GM19025 (cell line): Measurements from ENCODE around the gene PAX7.

Experiments
- ATAC-seq: cut with Tn5 transposase; IDR thresholded peaks from one replicate; pipeline ENCODE4 v1.9.1; 2021; ENCODE audit warnings: mild to moderate bottlenecking, low read depth, moderate library complexity; ENCODE audit not compliant: unreplicated experiment

PAX7 gene

GRCh38 chr1:18697541-18697940, 66.9 kb downstream of the PAX7 start:
- ATAC-seq: no peak

- no peak for ATAC-seq
These were observed 69.9 kb downstream of the PAX7 start for GRCh38 chr1:18700530-18700929.

GRCh38 chr1:18701183-18701582, 70.5 kb downstream of the PAX7 start:
- no peak for ATAC-seq

DNA sequence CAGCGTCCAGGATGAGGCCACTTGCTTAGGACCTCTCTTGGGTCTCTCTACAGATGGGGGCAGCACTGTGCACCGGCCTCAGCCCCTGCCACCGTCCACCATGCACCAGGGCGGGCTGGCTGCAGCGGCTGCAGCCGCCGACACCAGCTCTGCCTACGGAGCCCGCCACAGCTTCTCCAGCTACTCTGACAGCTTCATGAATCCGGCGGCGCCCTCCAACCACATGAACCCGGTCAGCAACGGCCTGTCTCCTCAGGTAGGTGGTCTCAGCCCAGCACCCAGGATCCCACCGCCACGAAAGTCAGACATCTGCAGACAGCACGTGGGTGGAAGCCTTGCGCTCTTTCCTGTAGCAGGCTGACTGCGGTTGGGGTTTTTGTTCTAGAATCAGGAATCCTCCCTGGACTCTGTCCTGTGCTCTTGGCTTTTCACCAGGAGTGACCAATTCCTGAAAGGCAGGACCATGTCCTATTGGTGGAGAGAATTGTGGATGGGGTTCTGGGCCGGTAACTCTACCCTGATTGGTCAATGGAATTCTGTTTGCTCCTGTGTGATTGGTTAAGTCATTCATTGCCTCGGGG, 72.5 kb downstream of the PAX7 start:
- no peak for ATAC-seq

GRCh38 chr1:18705811-18706210, 75.2 kb downstream of the PAX7 start:
- ATAC-seq: no peak

DNA sequence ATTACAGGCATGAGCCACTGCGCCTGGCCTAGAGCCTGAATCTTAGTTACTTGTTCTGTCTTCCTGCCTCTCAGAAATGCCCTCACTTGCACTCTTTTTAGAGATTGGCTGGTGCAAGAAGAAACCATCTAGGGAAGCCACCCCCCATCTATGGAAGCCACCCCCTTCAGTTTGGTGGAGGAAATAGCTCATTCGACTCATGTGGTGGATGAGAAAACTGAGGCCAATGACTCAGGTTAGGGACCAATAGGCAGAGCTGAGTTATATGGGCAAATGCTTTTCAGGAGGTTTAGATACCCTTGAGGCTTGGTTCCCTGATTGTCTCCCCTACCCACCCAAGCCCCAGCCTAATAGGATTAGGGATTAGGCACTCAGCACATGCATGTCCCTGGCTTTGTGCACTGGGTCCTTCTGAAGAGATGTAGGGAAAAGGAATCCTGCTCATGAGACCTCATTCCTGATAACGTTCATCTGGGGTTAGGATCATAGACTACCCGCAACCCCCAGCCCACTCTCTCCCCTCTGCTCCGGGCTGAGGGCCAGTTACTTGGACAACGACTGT, 77.1 kb downstream of the PAX7 start:
- ATAC-seq: no peak

- ATAC-seq: no peak
These were observed 79.4 kb downstream of the PAX7 start for GRCh38 chr1:18710002-18710401.

- ATAC-seq: no peak
These were observed 80.4 kb downstream of the PAX7 start for GRCh38 chr1:18711003-18711402.

- no peak for ATAC-seq
These were observed 81.0 kb downstream of the PAX7 start for GRCh38 chr1:18711536-18712251.

GRCh38 chr1:18712252-18712600, 81.6 kb downstream of the PAX7 start:
- no peak for ATAC-seq

DNA sequence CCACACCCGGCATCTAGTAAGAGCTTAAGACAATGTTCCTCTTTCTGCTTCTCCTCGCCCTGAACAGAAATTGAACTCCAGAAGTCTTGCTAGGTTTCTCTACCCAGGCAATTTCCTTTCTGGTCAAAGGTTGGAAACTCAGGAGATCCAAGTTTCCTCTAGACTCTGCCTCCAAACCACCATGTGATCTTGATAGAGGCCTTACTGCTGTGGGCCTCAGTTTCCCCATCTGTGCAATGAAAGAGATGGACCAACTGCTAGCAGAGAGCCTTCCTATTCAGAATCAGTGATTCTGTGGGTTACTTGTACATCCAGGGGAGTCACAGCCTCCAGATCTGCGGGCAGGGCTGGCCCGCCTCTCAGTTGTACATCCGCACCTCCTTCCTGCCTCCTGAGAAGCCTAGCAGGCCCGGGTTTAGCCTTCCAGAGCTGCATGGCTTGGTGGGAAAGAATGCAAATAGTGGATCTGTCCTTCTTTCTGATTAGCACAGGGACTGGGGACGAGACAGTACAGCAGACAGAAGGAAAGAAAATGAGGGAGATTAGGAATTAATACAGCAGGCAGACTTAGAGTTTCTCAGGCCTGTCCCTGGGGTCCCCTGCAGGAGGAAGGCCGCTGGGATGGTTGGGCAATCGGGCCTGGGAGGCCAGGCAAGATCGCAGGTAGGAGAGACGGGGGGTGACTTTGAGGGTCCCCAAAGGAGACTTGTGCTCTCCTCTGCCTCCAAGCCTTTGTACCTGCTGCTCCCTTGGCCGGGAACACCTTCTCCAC, 83.9 kb downstream of the PAX7 start:
- no peak for ATAC-seq

DNA sequence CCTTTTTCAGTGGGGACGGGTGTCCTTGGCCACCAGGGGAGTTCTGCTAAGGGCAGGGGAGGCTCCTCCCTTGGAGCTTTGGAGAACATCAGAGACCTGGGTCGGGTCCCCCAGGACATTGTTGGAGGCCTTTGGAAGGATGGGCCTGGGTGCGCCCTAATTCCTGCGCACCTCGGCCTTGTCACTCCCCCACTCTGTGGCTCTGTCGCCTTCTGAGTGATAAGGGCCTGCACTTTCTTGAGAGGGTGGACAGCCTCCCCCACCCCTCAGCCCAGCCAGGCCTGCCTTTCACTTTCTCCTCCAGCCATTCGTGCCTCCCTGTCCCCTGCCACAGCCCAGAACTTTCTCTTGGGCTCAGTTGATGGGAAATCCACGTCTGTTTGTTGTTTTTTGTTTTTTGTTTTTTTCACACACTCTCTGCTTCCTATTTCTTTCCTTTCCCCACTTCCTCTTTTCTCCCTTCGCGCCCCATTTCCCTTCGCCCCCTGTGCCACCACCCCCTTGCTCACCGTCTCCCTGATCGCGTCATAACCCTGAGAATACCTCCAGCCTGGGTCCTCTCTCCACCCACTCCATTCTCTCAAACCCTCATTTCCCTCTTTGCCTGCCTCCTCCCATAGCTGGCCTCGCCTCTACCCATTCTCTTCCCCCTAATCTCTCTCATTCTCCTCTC, 85.6 kb downstream of the PAX7 start:
- no peak for ATAC-seq

DNA sequence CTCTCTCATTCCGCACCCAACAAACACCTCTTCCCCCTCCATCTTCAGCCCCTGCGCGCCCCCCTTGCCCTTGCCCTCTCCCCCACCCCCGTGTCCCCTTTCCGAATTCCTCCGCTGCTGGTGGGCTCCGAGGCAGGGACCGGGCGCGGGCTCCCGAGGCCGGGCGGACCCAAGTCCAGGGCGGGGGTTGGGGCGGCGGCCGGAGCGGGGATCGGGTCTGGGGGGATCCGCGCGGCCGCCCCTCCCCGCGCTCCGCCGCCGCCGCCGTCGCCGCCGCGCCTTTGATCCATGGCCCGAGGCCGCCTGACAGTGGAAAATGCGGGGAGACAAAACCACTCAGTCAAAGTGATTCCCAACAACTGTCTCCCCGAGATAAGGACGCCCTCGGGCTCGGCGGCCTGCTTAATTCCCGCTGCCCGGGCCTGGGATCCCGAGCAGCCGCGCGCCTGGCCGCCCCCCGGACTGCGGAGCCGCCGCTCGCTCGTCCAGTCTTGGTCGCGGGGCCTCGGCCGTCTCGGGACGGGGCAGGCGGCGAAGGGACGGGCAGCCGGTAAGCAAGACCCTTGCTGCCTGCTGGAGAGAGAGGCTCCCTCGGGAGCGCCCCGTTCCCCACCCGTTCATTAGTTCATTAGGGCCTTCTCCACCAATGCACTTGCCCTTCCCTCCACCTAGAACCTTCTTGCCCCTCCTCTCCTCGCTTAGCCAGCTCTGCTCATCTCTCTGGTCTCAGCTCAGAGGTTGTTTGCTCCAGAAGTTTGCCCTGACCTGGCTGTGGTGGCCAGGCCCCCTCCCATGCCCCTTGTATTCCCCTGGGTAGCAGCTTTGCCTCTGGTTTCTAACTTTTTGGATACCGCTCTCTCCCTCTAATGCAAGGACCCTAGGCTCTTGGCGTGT, 86.4 kb downstream of the PAX7 start:
- no peak for ATAC-seq

DNA sequence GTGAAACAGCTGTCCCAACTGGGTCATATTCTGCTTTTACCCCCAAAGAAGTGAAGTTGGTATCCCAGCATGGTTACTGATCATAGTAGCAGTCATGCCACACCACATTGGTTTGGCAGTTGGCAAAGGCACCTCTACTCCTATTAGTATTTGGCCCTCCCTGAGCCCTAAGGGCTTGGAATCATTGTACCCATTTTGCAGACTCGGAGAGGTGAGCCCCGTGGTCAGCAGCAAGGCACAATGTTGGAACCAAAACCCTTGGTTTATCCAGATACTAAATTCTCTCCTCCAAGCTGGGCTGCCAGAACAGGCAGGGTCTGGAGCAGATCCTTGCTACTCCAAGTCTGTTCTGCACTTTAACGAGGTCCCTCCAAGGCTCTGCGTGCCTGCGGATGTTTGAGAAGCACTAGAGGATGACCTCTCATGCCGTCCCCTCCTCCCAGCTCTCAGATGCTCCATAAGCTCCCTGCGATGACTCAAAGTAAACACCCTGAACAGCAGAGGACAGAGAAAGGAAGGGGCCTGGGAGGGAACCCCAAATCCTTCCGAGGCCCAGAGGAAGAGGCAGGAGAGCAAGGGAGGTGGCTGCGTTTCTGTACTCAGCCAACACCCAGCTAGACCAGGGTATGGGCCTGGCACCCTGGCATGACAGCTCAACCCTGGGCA, 89.3 kb downstream of the PAX7 start:
- ATAC-seq: no peak

DNA sequence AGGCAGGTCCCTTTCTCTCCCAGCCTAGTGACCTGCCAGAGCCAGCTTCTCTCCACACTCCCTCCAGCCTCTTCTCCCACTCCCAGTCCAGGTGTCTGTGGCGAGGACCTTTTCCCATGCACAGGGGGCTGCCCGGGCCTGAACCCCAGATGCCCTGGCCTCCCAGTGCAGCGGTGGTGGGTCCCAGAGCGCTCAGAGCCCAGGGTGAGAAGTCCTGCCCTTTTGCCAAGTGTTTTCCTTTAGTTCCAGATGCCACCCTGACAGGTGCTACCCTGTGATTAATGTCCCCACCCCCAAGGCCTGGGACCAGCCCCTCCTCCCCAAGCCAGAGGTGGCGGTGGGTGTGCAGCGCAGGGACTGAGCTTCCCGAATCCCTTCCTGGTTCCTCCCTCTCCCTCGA, 90.4 kb downstream of the PAX7 start:
- ATAC-seq: no peak

DNA sequence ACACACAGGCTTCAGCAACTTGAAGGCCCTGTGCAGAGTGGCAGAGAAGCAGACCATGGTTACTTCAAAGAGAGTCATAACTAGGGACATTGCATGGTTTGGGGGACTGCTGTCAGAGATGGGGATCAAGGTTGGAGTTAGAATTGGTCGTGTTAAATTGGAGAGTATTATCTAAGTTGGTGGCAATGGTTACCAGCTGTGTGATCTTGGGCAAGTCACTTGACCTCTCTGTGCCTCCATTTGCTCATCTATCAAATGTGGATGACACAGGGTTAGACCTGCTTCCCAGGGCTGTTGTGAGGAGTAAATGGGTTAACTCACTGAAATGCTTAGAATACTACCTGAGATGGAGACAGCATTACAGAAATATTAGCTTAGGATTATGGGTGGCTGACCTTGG, 91.1 kb downstream of the PAX7 start:
- ATAC-seq: no peak

DNA sequence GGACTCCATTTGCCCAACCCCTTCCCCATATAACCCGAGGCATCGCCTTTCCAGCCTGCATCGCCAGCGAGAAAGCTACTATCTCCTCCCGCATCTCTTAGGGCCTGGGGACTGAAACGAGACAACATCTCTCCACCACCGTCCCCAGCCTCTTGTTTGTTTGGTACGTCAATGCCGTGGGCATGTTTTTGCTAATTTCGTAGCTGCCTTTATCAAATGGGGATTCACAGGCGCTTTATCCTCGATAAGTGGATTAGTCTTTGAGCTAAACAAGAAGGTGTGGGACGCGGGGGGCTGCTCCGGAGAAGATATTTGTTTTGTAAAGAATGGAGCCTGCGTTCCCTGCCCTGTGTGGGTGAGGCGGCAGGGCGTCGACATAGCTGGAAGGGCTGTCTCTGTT, 91.6 kb downstream of the PAX7 start:
- ATAC-seq: no peak

DNA sequence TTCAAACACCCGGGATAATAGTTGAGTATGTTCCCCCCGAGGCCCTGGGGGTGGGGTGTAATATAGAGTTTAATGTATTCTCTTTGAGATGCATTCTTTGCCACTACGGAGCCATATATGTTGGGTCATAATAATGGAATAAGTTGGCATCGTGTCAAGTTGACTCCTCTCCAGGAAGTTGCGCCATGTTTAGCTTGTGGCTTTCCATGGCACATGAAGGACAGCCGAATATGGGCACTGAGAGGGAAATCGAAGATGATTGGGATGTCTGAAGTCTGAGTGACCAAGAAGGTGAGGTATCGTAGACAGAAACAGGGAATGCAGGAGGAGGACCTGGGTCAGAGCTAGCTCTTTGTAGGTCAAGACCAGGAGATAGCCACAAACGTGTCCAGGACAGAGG, 92.6 kb downstream of the PAX7 start:
- no peak for ATAC-seq

DNA sequence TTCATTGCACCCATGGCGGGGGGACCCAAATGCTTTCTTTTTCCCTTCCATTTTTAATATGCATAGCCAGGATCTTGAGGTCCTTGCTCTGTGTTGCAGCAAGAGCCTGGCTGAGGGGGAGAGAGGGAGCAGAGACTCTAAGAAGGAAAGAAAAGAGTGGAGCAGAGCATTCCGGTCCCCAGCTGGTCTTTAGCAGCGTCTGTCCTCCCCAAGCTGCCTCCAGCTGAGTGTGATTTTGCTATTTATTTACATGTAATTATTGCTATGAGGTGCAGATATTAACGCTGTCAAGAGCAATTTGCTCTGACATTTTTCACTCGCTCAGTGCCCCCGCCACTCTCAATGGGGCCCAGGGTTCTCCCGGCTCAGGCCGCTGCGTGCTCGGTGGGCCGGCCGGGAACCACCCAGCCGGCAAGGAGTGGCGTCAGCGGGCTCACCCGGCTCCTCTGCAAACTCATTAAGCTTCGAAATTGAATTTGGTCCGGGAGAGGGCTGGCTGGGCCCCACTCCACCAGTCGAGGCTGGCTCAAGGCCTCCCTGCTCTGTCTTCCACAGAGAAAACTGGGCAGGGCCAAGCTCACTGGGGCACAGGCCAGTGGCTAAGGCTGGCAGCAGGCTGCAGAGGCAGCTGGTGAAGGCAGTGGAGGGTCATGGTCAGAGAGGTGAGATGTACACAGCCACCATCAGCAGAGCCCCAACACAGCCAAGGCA, 93.2 kb downstream of the PAX7 start:
- no peak for ATAC-seq
